Stimulated activated CD8-positive, alpha-beta memory T cell treated with anti-CD3 and anti-CD28 coated beads, Interleukin-15, amount 100 ng/mL, for 4 hours (primary cell): ENCODE data around the gene FAM13C.

Experiments used
- DNase-seq, 2 donors: peaks; one replicate each; pipeline ENCODE4 v3.0.0-alpha.2; 2020; ENCODE audit warnings: low read depth in 2 of 2

The FAM13C gene

GRCh38 chr10:59361663-59362143 is 646 bp downstream of the FAM13C start:
- no peak for DNase-seq

- DNase-seq: no peak
These were observed 1.5 kb downstream of the FAM13C start for GRCh38 chr10:59360605-59361405.

- DNase-seq: no peak
These were observed 3.8 kb downstream of the FAM13C start for GRCh38 chr10:59358576-59358975.

- no peak for DNase-seq
These were observed 7.9 kb downstream of the FAM13C start for GRCh38 chr10:59354434-59354833.

- DNase-seq: no peak
These were observed 11.8 kb downstream of the FAM13C start for GRCh38 chr10:59350558-59350957.

- no peak for DNase-seq
These were observed 16.0 kb downstream of the FAM13C start for GRCh38 chr10:59346321-59346720.

GRCh38 chr10:59342723-59343122 is 19.6 kb downstream of the FAM13C start:
- no peak for DNase-seq

- DNase-seq: no peak
These were observed 20.3 kb downstream of the FAM13C start for GRCh38 chr10:59342000-59342399.

GRCh38 chr10:59340285-59340684 is 22.1 kb downstream of the FAM13C start:
- DNase-seq: no peak

- no peak for DNase-seq
These were observed 23.0 kb downstream of the FAM13C start for GRCh38 chr10:59339351-59339750.

- no peak for DNase-seq
These were observed 25.1 kb downstream of the FAM13C start for GRCh38 chr10:59337201-59337652.

GRCh38 chr10:59336632-59337031 is 25.7 kb downstream of the FAM13C start:
- DNase-seq: no peak

- no peak for DNase-seq
These were observed 26.9 kb downstream of the FAM13C start for GRCh38 chr10:59335497-59335896.

- DNase-seq: no peak
These were observed 28.6 kb downstream of the FAM13C start for GRCh38 chr10:59333701-59334100.

- DNase-seq: no peak
These were observed 29.8 kb downstream of the FAM13C start for GRCh38 chr10:59332581-59332980.

- DNase-seq: no peak
These were observed 30.7 kb downstream of the FAM13C start for GRCh38 chr10:59331661-59332060.

- DNase-seq: no peak
These were observed 37.2 kb downstream of the FAM13C start for GRCh38 chr10:59325116-59325515.

- DNase-seq: no peak
These were observed 37.8 kb downstream of the FAM13C start for GRCh38 chr10:59324597-59324996.

- DNase-seq: no peak
These were observed 38.4 kb downstream of the FAM13C start for GRCh38 chr10:59323831-59324401.

- DNase-seq: no peak
These were observed 39.3 kb downstream of the FAM13C start for GRCh38 chr10:59323036-59323459.

- no peak for DNase-seq
These were observed 40.2 kb downstream of the FAM13C start for GRCh38 chr10:59322131-59322530.

GRCh38 chr10:59320355-59320754 is 42.0 kb downstream of the FAM13C start:
- no peak for DNase-seq

- DNase-seq: no peak
These were observed 42.5 kb downstream of the FAM13C start for GRCh38 chr10:59319854-59320253.
